ENCODE results near the gene ALK. TPM values are rescaled to one million over a fixed set of nuclear protein-coding genes. Genes with fewer than 3 reads are reported as not detected.

Gene ALK
- total RNA-seq, 2 experiments from 2014 or later = not detected

- Mint-ChIP-seq H3K36me3 (ENCODE audit: low read depth) (no peaks in the 10 kb centered on the region), H3K4me3 (no peak overlapping the region), H3K27me3 (no peaks in the 10 kb centered on the region), H3K4me1 (ENCODE audit: low read depth) (no peaks in the 10 kb centered on the region), H3K27ac (no peak overlapping the region), H3K9me3 (no peaks in the 10 kb centered on the region)
- TF ChIP-seq, protein P1, sequence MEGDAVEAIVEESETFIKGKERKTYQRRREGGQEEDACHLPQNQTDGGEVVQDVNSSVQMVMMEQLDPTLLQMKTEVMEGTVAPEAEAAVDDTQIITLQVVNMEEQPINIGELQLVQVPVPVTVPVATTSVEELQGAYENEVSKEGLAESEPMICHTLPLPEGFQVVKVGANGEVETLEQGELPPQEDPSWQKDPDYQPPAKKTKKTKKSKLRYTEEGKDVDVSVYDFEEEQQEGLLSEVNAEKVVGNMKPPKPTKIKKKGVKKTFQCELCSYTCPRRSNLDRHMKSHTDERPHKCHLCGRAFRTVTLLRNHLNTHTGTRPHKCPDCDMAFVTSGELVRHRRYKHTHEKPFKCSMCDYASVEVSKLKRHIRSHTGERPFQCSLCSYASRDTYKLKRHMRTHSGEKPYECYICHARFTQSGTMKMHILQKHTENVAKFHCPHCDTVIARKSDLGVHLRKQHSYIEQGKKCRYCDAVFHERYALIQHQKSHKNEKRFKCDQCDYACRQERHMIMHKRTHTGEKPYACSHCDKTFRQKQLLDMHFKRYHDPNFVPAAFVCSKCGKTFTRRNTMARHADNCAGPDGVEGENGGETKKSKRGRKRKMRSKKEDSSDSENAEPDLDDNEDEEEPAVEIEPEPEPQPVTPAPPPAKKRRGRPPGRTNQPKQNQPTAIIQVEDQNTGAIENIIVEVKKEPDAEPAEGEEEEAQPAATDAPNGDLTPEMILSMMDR (IDR thresholded peaks at IDR 0.05) = no peak
- intact Hi-C loops (cut with micrococcal nuclease) = no loop called here
- DNase-seq (no peak), ATAC-seq (no peak)
- POLR2A ChIA-PET = interaction anchor here (1.1 kb wide), 1 partner anchor 678 kb away, joined by 3 read pairs; no protein-coding TSS in a partner anchor
- CTCF ChIA-PET = interaction anchor here (1.2 kb wide), 2 partner anchors 14 to 15 kb away, joined by 3 read pairs; no protein-coding TSS in a partner anchor
Observed at GRCh38 chr2:29223257-29223656, 698.1 kb downstream of the ALK start.

DNA sequence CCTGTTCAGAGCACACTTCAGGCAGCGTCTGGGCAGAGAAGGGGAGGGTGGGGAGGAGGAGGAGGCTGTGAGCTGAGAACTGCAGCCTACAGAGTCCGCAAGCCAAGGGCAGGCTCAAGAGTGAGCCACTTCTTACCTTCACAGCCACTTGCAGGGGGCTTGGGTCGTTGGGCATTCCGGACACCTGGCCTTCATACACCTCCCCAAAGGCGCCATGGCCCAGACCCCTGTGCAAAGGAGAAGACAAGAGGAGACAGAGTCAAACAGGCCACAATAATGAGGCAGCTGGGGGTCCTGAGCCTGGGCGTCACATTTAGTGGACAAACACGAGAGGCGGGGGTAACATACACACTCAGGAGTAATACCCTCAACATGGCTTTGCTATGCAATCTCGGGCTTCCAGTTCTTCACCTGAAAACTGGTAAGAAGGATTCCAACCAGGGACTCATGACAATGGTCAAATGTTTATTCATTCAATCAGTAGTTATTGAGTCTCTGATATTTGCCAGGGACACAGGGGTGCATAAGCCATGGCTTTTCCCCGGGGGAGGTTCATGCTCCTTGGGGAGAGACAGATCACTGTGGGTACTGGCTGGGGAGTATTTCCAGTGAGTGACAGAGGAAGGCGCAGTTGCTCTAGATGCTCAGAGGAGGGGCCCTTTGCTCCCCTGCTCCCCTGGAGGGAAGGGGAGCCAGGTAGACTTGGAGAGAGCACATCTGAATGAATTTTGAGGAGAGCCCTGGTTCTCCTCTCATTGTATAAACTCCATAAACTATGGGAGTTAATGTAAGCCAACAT, 698.8 kb downstream of the ALK start:
- no peak overlapping the region for H3K27ac Mint-ChIP-seq
- intact Hi-C loops (cut with micrococcal nuclease) = no loop called here
- no peak overlapping the region for H3K4me3 Mint-ChIP-seq
- TF ChIP-seq, protein P1 (IDR thresholded peaks at IDR 0.05) = no peak
- ATAC-seq (no peak), DNase-seq (no peak)
- H3K27me3 Mint-ChIP-seq = no peaks in the 10 kb centered on the region
- no peaks in the 10 kb centered on the region for H3K36me3 Mint-ChIP-seq (ENCODE audit: low read depth)
- H3K4me1 Mint-ChIP-seq (ENCODE audit: low read depth) = no peaks in the 10 kb centered on the region
- H3K9me3 Mint-ChIP-seq = no peaks in the 10 kb centered on the region
- POLR2A ChIA-PET = interaction anchor here (1.1 kb wide), 1 partner anchor 678 kb away, joined by 3 read pairs; no protein-coding TSS in a partner anchor
- CTCF ChIA-PET = no interaction called here

- intact Hi-C loops (cut with micrococcal nuclease) = no loop called here
- Mint-ChIP-seq H3K9me3 (no peaks in the 10 kb centered on the region), H3K27ac (no peak overlapping the region), H3K4me1 (ENCODE audit: low read depth) (no peaks in the 10 kb centered on the region), H3K36me3 (ENCODE audit: low read depth) (no peaks in the 10 kb centered on the region), H3K4me3 (no peak overlapping the region), H3K27me3 (no peaks in the 10 kb centered on the region)
- ChIA-PET CTCF (no interaction called here), POLR2A (no interaction called here)
- no peak for ATAC-seq
- TF ChIP-seq, protein P1 (IDR thresholded peaks at IDR 0.05) = no peak
- no peak for DNase-seq
Observed at GRCh38 chr2:29220506-29221270, 700.7 kb downstream of the ALK start.

DNA sequence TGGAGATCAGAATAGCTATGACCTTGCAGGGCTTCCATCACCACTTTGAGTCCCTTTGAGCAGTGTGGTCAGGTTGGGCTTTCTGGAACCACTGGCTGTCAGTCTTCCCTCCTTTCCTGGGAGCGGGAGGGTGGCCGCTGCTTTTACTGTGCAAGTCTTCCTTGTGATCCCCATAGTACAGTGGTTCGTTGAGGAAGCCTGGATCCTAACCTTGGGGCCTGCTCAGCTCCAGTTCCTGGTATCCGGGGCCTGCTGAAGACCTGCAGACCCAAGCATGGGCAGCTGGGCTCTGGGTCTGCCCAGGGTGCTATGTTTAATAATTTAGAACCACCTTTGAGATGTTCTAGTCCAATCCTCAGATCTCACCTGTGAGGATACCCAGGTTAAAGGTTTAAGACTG, 702.0 kb downstream of the ALK start:
- intact Hi-C loops (cut with micrococcal nuclease) = no loop called here
- H3K4me3 Mint-ChIP-seq = no peak overlapping the region
- no peaks in the 10 kb centered on the region for H3K4me1 Mint-ChIP-seq (ENCODE audit: low read depth)
- TF ChIP-seq, protein P1 (IDR thresholded peaks at IDR 0.05) = no peak
- no peaks in the 10 kb centered on the region for H3K36me3 Mint-ChIP-seq (ENCODE audit: low read depth)
- no peak overlapping the region for H3K27ac Mint-ChIP-seq
- CTCF ChIA-PET = no interaction called here
- POLR2A ChIA-PET = no interaction called here
- ATAC-seq (no peak), DNase-seq (no peak)
- H3K27me3 Mint-ChIP-seq = no peaks in the 10 kb centered on the region
- no peaks in the 10 kb centered on the region for H3K9me3 Mint-ChIP-seq
